ENCODE measurements around the gene PPFIBP1.
"Not testable (repeated sequence)": the region's sequence is repeated elsewhere in the genome, so short reads cannot be mapped to it uniquely, and the experiment has no call there.

PPFIBP1 gene

DNA sequence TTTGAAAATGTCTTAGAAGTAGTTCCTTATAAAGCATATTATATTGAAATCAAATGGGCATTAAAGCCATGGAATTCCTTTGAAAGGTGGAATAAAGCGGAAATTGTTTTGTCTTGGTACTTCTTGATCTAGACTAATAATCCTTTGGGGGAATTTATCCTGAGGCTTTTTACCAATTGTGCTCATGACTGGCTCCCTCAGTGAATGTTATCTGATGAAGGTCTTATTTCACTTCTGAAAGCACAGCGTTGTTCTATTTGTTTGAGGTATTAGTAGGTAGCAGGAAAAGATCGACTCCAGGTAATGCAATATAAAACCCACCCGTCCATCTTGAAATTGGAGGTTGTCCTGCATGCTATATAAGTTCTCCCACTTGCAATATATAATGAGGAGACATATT is 64.8 kb downstream of the PPFIBP1 start:
- DNase-seq (ENCODE audit: low read depth in 1 of 2, low spot score in 1 of 2) = no peak

DNA sequence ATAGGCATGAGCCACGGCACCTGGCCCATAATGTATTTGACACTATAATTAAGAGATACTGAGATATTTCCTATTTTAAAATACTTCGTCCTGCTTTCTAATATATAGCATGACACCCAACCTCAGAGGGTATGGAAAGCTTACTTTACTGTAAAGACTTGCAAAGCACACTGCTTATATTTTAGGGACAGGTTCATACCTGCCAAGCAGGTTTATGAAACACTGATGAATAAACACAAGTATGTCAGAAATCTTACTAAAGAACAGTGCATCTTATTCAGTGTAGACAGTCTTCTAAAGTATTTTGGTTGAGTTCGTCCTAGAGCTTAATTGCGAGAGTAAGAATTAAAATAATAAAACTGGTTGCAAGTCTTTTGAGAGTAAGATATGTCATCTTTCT is 65.4 kb downstream of the PPFIBP1 start:
- DNase-seq (ENCODE audit: low read depth in 1 of 2, low spot score in 1 of 2) = no peak

DNA sequence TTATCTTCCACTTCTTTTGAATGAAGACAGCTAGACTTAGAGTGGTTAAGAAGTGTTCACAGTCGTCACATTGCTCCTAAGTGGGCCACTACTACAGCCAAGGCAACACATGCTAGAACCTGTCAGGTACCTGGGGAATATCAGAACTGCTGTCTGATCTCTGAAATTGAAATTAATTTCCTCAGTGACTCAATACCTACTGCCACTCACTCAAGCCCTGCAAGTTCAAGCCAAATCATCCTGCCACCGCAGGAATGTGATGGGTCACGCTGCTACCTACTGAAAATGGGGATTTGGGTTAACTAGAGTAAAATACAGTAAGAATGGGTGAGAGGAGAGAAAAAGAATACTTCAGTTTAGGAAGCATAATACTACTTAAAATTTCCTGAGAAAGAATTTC is 67.7 kb downstream of the PPFIBP1 start:
- DNase-seq (ENCODE audit: low read depth in 1 of 2, low spot score in 1 of 2) = not testable (repeated sequence)

DNA sequence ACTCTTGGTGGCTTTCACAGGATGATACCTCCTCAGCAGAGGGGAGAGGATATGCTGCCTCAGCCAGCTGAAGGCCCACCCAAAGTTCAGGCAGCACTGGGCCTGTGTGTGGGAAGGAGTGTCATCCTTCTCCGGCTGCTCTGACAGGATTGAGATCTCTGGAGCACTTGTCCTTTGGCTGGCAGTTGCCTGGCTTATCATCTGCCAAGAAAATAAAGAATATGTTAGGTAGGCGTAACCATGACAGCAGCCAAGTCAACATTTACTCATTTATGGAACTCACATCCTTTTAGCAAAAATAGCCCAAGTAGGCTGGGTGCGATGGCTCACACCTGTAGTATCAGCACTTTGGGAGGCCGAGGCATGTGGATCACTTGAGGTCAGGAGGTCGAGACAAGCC is 68.5 kb downstream of the PPFIBP1 start:
- no peak for DNase-seq (ENCODE audit: low read depth in 1 of 2, low spot score in 1 of 2)

DNA sequence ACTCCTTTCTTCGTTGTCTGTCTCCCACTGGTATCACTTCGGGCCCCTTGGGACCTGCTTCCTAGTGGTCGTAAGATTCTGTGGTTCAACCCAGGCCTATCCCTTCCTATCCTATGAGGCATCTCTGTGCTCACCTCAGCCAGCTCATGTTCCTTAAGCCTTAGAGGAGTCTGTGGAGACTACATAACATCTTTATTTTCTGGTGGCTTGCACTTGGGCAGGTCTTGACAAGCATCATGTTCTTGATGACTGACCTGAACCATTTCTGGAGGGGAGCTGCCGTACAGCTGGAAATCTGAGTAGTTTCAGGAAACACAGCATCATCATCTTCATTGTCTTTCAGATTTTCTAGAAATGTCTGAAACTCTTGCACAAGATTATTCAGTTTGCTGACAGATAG is 69.3 kb downstream of the PPFIBP1 start:
- no peak for DNase-seq (ENCODE audit: low read depth in 1 of 2, low spot score in 1 of 2)

DNA sequence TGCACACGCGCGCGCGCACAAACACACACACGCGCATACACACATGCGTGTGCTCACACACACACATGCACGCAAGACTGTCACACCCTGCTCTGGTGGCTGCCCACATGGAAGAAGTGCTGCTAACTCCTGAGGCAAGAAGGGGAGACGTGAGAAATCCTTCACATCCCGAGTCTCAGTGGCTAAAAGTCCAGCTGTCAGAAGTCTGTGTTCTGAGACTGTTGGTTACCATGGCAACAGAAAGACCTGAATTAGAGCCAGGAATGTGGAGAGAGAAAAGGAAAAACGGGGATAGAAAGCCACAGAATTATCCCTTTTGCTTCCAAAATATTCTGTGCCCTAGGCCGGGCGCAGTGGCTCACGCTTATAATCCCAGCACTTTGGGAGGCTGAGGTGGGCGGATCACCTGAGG is 71.2 kb downstream of the PPFIBP1 start:
- no peak for DNase-seq (ENCODE audit: low read depth in 1 of 2, low spot score in 1 of 2)

DNA sequence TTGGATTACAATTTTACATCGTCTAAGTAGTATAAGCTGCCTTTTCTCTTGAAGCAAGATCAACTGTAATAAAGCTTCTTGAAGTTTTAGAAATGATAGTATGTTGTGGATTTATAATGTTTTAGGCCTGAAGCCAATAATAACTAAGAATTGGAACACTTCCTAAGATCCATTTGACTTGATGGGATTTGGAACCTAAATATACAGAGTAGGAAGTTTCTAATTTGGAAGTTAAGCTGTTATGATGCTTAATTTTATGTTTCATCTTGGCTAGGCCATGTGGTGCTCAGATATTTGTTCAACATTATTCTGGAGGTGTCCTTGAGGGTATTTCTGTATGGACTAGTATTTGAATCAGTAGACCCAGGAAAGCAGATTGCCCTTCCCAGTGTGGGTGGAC is 74.9 kb downstream of the PPFIBP1 start:
- not testable (repeated sequence) for DNase-seq (ENCODE audit: low read depth in 1 of 2, low spot score in 1 of 2)

DNA sequence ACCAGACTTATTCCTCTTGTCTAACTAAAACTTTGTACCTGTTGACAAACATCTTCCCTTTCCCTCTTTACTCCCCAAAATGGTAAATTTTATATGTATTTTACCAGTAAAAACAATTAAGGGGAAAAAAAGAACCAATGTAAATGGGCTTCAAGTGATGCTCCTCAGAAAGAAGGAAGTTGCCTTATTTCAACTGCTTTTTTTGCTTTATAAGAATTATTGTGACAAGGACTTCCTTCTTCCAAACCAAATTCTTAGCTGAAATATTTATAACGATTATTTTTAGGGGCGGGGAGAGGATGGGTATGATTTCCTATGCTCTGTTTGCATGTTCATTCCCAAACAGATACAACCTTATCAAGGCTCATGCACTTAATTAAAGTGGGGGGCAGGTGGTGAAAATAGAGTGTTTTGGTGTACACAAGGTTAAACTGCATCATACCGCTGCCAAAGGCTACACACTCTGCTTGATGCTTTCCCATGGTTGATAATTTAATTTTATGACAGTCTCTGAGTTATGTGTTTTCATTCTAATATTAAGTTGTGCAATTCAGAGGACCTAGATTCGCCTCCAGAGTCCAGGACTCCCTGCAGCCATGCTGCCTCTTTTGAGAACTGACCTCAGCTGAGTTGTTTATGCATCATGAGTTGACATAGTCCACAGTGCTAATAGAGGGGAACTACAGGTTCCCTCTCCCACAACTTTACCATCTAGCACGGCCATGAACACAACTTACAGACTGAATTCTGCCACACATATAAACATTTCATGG is 77.2 kb downstream of the PPFIBP1 start:
- DNase-seq (ENCODE audit: low read depth in 1 of 2, low spot score in 1 of 2) = not testable (repeated sequence)

DNA sequence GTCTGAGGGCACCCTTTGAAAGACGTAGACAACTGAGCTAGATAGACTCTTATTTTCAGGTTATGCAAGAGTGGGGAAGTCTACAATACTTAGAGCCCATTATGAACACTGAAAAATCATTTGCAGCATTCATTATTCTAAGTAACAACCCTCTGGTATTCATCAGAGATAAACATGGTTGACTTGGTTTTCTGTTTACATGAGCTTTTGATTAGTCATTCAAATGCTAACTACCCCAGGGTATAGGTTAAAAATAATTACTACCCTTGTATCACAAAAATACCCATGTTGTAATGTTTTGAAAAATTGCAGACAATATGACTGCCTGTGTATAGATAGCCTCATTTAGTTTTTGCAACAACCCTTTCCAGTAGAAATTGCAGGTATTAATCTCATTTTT is 78.5 kb downstream of the PPFIBP1 start:
- no peak for DNase-seq (ENCODE audit: low read depth in 1 of 2, low spot score in 1 of 2)

DNA sequence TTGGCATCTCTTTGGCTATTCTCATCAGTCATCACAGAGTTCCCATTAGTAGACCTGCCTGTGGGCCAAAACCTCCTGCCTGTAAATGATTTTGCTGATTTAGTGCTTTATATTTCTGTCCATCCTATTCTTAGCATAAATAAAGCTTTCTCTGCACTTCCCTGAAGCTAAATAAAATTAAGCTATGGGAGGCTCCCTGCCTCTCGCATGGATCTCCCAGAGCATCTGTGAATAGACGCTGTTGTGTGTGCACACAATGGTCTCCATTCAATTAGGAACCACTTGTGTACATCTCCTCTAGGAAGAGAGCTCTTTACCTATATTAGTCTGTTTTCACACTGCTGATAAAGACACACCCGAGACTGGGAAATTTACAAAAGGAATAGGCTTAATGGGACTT is 80.4 kb downstream of the PPFIBP1 start:
- DNase-seq (ENCODE audit: low read depth in 1 of 2, low spot score in 1 of 2) = no peak

DNA sequence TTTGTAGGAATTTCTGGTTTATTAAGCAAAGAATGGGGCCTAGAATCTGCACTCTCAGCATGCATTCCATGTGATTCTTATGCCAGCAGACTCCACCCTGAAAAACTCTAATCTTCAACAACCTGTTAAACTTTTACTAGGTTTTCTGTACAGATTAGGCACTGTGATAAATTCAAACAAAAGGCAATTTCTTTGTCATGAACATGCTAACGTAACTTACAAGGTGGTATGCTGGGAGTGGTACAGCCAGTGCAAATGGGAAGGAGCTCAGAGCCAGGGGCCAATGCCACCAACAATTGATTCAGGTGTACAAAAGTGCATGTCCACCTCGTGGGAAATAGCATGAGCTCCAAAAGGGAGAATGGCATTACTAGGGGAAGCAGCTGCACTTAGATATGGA is 83.0 kb downstream of the PPFIBP1 start:
- no peak for DNase-seq (ENCODE audit: low read depth in 1 of 2, low spot score in 1 of 2)

DNA sequence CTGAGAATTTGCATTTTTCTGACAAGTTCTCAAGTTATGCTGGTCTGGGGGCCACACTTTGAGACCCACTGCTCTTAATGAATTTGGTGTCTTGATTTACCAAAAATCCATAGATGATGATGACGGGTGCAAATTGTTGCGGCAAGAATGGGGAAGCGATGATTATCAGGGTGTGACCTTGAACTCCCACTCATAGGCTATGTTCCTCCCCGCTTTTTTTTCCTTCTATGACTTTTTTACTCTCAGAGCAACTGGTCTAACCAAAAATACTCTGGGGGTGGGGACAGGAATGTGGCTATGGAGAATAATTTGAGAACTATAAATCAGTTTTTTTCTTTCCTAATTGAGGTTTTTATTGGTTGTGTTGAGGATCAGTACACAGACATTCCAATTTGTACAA is 83.6 kb downstream of the PPFIBP1 start:
- no peak for DNase-seq (ENCODE audit: low read depth in 1 of 2, low spot score in 1 of 2)

DNA sequence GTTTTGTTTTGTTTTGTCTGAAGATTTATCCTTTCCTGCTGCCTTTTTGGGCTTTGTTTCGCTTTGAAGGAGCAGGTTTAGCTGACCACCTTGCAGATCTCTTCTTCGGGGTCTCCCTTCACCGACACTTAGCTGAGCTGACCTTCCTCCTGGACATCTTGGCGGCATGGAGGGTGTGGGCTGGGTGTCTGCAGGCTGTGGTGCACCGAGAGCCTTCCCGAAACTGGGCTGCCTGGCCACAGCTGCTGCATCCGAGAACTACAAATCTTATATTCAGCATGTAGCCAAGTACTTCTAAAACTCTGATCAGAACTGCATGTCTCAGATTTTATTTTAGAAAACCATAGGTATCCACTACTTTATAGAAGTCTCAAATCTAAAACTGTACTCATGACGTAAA is 84.9 kb downstream of the PPFIBP1 start:
- no peak for DNase-seq (ENCODE audit: low read depth in 1 of 2, low spot score in 1 of 2)

DNA sequence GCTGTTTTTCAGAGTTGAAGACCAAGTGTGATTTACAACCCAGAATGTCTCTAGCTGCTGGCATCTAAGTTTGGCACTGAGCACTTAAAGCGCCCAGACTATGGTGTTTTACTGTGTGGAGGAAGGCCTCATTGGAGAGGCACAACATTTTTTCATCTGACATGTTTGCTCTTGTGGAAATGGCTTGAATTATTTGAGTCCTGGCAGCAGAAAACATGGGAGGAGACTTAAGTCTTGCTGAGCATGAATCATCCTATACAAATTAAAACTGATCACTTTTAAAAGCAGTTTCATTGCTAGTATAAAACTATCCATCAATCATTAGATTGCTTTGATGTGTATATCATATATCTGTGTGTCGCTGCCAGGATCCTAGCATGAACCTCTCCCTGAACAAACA is 86.4 kb downstream of the PPFIBP1 start:
- DNase-seq (ENCODE audit: low read depth in 1 of 2, low spot score in 1 of 2) = no peak

DNA sequence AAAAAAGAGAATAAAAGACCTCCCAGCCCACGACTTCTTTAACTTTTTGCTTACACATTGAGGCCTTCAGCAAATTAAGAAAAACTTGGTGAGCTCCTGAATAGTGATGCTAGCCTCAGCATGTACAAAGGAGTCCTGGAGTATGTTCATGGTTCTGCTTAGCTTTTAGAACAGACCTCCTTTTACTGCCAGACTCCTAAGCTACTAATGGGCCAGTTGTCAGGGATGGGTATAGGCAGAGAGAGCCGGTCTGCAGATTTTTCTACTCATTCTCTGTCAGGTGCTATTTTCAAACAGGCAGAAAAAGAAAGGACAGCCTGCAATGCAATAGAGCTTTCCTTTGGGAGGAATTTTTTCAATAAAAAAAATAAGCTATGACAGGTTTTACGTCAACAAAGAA is 90.4 kb downstream of the PPFIBP1 start:
- no peak for DNase-seq (ENCODE audit: low read depth in 1 of 2, low spot score in 1 of 2)

DNA sequence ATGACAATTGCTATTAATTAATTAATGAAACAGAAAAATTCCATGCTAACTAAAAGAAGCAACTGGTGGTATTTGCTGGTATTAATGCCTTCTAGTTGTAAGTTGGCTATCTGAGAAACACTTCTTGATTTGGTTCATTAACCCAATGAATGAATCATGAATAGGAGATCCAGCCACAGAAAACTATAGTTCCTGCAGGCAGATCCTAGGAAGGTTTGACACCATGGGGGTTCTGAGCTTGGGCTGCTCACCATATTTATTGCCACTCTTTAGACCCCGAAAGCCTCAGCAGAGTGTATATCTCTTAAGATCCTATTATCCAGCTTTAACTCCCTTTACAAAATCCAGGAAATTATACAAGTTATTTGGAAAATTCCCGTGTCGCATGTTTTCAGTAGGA is 90.9 kb downstream of the PPFIBP1 start:
- no peak for DNase-seq (ENCODE audit: low read depth in 1 of 2, low spot score in 1 of 2)

DNA sequence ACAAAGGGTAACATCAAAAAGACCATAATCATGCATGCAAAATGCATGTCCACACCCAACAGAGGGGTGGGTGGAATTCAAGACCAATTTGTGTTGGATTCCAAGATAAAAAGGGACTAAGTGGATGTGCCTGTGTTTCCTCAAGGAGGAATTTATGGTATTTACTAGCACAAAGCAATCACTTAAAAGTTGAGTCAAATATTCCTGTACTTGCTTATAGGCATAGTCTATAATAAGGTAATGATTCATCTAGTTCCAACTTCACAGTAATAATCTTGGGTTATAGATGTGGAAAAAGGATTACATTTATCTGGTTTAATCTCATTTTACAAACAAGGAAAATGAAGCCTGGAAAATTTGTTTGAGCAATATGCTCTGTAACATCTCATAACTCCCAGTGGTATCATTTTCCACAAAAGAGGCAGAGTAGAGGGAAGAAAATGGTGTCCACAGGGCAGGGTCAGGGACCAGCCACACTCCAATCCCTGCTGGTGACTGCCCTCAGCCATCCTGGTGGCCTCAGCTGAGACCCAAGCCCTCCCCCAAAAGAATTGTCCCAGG is 91.4 kb downstream of the PPFIBP1 start:
- DNase-seq (ENCODE audit: low read depth in 1 of 2, low spot score in 1 of 2) = no peak

DNA sequence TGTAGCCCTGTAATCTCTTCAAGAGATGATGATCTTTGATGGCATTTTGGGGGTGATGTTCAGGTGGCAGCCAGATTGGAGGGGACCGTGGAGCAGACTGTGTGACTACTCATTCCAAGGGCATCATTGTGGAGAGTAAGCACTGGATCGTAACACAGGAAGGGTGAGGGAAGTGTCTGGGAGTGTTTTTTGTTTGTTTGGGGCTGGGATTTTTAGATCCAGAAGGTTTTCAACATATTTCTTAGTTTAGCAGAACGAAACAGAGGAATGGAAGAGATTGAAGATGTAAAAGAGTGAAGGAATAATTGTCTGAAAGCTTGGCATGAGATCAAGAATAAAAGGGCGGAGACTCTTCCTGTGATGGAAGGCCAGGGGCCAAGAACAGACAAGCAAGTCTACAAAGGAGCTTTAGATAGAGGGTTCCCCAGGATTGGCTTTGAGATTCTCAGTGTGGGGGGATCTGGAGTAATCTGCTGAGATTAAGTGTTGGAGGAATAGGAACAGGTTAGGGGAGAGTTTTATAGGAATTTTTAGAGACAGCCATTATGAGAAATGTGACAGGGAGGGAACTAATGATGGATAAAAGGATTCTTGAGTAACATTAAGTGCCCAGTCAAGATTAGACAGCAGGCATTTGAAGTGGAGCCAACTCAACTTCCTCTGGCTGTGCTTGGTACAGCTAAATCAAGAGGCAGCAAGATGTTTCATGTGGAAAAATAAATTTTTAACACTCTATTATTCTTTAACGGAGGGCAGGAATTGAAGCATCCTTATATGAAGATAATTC is 92.5 kb downstream of the PPFIBP1 start:
- no peak for DNase-seq (ENCODE audit: low read depth in 1 of 2, low spot score in 1 of 2)

DNA sequence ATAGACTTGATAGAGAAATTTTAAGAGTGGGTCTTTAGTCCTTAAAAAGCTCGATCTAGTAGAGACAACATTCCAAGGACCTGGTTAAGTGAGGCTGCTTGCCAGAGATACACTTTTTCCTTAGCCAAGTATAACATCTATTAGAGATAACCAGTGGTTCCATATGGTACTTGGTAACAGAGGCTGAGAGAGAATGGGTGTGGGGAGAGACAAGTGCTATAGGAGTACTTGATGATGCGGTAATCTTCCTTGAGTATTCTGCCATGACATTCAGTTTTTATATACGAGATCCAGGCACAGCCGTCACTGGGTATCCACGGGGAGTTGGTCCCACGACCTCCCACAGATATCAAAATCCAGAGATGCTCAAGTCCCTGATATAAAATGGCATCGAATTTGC is 94.8 kb downstream of the PPFIBP1 start:
- no peak for DNase-seq (ENCODE audit: low read depth in 1 of 2, low spot score in 1 of 2)

DNA sequence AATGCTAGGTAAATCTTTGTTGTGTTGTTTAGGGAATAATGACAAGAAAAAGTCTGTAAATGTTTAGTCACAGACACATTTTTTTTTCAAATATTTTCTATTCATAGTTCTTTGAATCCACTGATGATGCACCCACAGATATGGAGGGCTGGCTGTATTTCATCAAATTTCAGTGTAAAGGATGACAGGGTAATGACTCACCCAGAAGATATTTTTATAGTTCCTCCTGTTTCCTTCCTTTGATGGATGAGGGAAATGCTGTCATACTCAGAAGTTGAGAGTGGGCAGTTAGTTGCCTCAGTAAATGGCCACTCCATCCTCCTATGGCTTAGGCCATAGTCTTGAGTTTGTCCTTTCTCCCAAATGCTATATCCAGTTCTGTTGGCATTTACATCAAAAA is 95.3 kb downstream of the PPFIBP1 start:
- DNase-seq (ENCODE audit: low read depth in 1 of 2, low spot score in 1 of 2) = no peak

DNA sequence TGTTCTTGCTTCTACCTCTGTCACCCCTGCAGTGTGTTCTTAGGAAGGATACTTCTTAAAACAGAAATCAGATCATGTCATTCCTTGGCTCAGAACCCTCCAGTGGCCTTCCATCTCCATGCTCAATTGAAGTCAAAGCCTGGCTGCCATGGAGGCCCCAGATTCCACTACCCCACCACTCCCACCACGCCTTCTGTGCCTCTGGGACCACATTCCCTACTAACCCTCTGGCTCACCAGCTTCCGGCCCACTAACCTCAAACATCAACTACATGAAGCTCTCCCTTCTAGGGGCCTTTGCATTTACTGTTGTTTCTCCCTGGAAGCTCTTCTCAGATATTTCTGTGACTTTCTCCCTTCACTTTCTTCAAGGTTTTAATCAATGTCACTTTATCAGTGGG is 96.1 kb downstream of the PPFIBP1 start:
- no peak for DNase-seq (ENCODE audit: low read depth in 1 of 2, low spot score in 1 of 2)

DNA sequence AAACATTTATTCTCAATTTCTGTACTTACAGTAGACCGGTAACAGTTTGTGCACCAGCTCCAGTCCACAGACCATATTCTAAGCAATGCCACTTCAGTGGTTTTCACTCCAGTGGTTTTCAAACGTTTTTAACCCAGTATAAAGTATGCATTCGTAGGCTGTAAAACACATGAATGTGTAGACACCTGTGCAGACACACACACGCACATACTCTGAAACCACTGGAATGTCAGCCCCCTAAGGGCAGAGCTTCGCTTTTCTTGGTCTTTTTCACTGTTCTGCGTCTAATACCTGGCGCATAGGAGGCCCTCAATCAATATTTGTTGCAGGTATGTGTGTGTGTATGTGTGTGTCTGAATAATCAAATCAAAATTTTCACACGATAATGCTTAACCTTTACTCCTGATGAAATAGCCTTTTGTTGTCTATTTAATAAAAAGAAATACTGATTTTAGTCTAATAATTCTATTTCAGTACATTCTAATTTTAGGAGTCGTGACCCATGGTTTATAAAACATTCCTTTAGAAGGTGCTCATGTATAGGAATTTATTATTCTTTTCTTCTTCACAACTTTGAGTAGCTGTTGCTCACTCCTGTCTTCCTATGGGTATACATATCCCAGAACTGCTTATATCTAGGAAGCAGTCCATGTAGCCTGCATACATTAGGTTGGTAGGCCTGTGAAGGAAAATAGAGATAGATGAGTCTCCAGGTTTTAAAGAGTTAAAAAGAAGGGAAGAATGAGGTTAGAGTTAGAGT is 98.6 kb downstream of the PPFIBP1 start:
- DNase-seq (ENCODE audit: low read depth in 1 of 2, low spot score in 1 of 2) = no peak
